MCF 10A (cell line): ENCODE results near the gene SNX2. TPM values are rescaled to one million over a fixed set of nuclear protein-coding genes. Genes with fewer than 3 reads are reported as not detected.
"Not testable (repeated sequence)": the region's sequence is repeated elsewhere in the genome, so short reads cannot be mapped to it uniquely, and the experiment has no call there.

Experiments
- BruUV-seq: library from RNA; stranded (reverse); fragments of 400-500 nt; replicated peaks from 2 replicates; lab custom pipeline; 2021; lab: Mats Ljungman, UMichigan
- CTCF ChIA-PET: fragments of 300-600 bp; sonication (Branson Sonifier 250); formaldehyde crosslinking; extraction: SDS; loops from one replicate; lab custom pipeline; 2021; ENCODE audit warnings: antibody characterized with exemption, inconsistent platforms; lab: Yijun Ruan, JAX
- POLR2A ChIA-PET: fragments of 300-600, 350-650 bp; sonication (Branson Sonifier 250); formaldehyde crosslinking; extraction: SDS; loops from one replicate; lab custom pipeline; 2020; ENCODE audit warnings: antibody characterized with exemption, inconsistent platforms; lab: Yijun Ruan, JAX
- DNase-seq: peaks from one replicate; pipeline ENCODE4 v3.0.0-alpha.2; 2018; ENCODE audit not compliant: unreplicated experiment
- H3K27ac Mint-ChIP-seq: one replicate; pipeline ENCODE4 v1.8.0; 2022; ENCODE audit warnings: mild to moderate bottlenecking, low read depth, mixed read lengths; ENCODE audit not compliant: unreplicated experiment
- H3K27me3 Mint-ChIP-seq: one replicate; pipeline ENCODE4 v1.8.0; 2022; ENCODE audit warnings: mixed read lengths; ENCODE audit not compliant: insufficient read depth, unreplicated experiment
- H3K36me3 Mint-ChIP-seq: one replicate; pipeline ENCODE4 v1.8.0; 2022; ENCODE audit warnings: mild to moderate bottlenecking, moderate library complexity, mixed read lengths; ENCODE audit not compliant: insufficient read depth, unreplicated experiment
- H3K4me1 Mint-ChIP-seq: one replicate; pipeline ENCODE4 v1.8.0; 2022; ENCODE audit warnings: mixed read lengths; ENCODE audit not compliant: insufficient read depth, unreplicated experiment
- H3K4me3 Mint-ChIP-seq: one replicate; pipeline ENCODE4 v1.8.0; 2022; ENCODE audit warnings: mild to moderate bottlenecking, moderate library complexity, mixed read lengths; ENCODE audit not compliant: unreplicated experiment
- H3K9me3 Mint-ChIP-seq: one replicate; pipeline ENCODE4 v1.8.0; 2022; ENCODE audit warnings: mixed read lengths; ENCODE audit not compliant: unreplicated experiment
- CTCF ChIP-seq: fragments of 200-600 bp; IDR thresholded peaks from one replicate; pipeline ENCODE4 v1.8.0; 2022; ENCODE audit warnings: antibody characterized with exemption, mild to moderate bottlenecking; ENCODE audit not compliant: unreplicated experiment
- intact Hi-C: fragments of 100-400 bp; cut with micrococcal nuclease; formaldehyde crosslinking; loops from 2 replicates; pipeline ENCODE4 v1.14.1; 2022
- total RNA-seq: library from RNA; stranded (reverse); gene quantifications from 2 replicates; pipeline ENCODE4 v1.2.3, GENCODE V29; 2022

The SNX2 gene
- total RNA-seq, 1 experiment from 2014 or later: 120 TPM

DNA sequence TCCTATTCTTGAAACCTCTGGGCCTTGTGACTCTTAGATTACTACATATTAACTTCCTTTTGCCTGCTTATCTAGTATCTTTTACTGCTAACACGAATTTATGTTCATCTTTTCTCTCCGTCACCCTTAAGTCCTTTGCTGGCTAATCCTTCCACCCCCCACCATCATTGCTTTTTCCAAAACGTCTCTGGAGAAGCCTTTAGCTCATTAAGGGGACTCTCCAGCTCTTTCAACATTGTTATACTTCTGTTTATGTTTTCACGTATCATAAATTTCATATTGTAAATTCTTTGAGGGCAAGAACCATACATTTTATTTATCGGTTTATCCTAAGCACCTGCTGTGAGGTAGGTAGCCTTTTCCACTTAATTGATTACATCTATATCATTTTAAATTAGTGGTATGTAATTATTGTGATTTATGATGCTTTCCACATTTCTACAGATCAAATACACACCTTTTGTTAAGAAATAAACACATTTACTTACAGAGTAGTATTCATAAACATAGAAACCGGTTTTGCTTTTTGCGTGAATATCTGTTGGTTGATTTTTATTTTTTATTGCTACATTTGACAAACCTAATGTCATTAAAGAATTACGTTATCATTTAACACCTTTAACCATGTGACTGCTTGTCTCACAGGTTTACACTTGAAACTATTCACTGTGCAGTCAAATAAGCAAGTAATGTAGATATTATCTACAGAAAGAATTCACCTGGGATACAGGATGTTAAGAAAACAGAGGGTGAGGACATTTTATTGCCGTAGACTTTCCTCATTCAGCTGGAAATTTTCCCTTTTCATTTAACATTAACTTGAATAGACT is 15.4 kb upstream of the SNX2 start:
- no peak overlapping the region for H3K27ac Mint-ChIP-seq
- no peaks in the 10 kb centered on the region for H3K36me3 Mint-ChIP-seq
- intact Hi-C loops: no loop called here
- no TSS peak for BruUV-seq
- H3K4me1 Mint-ChIP-seq: peaks cover 19% of the 10 kb centered on the region
- no peak overlapping the region for H3K4me3 Mint-ChIP-seq
- TF ChIP-seq CTCF: no peak
- no peaks in the 10 kb centered on the region for H3K9me3 Mint-ChIP-seq
- H3K27me3 Mint-ChIP-seq: no peaks in the 10 kb centered on the region
- ChIA-PET POLR2A (interaction anchor here (0.6 to 1.7 kb wide), 4 partner anchors 8 to 69 kb away, joined by 3 to 7 read pairs (median 3); partner anchors contain the start of gene SNX2), CTCF (interaction anchor here (0.7 kb wide), 2 partner anchors 12 to 629 kb away, joined by 3 to 5 read pairs; no protein-coding TSS in a partner anchor)
- DNase-seq: no peak

GRCh38 chr5:122760236-122760635 is 14.6 kb upstream of the SNX2 start:
- intact Hi-C loops: no loop called here
- ChIA-PET CTCF (interaction anchor here (1.2 to 1.7 kb wide), 2 partner anchors 8 to 15 kb away, joined by 4 read pairs; no protein-coding TSS in a partner anchor), POLR2A (interaction anchor here (0.6 kb wide), 1 partner anchor 29 kb away, joined by 3 read pairs; no protein-coding TSS in a partner anchor)
- no TSS peak for BruUV-seq
- H3K27ac Mint-ChIP-seq: no peak overlapping the region
- H3K9me3 Mint-ChIP-seq: no peaks in the 10 kb centered on the region
- H3K27me3 Mint-ChIP-seq: no peaks in the 10 kb centered on the region
- no peak for TF ChIP-seq CTCF
- DNase-seq: no peak
- H3K4me3 Mint-ChIP-seq: no peak overlapping the region
- no peaks in the 10 kb centered on the region for H3K36me3 Mint-ChIP-seq
- H3K4me1 Mint-ChIP-seq: peaks cover 19% of the 10 kb centered on the region

GRCh38 chr5:122761115-122761514 is 13.8 kb upstream of the SNX2 start:
- intact Hi-C loops: no loop called here
- TF ChIP-seq CTCF: no peak
- Mint-ChIP-seq H3K27ac (no peak overlapping the region), H3K4me3 (no peak overlapping the region), H3K27me3 (no peaks in the 10 kb centered on the region), H3K4me1 (peaks cover 11% of the 10 kb centered on the region), H3K9me3 (no peaks in the 10 kb centered on the region), H3K36me3 (no peaks in the 10 kb centered on the region)
- CTCF ChIA-PET: interaction anchor here (0.5 to 1.7 kb wide), 6 partner anchors 9 to 67 kb away, joined by 3 to 4 read pairs (median 4); no protein-coding TSS in a partner anchor
- DNase-seq: no peak
- BruUV-seq: no TSS peak
- POLR2A ChIA-PET: interaction anchor here (0.6 kb wide), 1 partner anchor 362 kb away, joined by 3 read pairs; no protein-coding TSS in a partner anchor

GRCh38 chr5:122761896-122762295 is 13.0 kb upstream of the SNX2 start:
- BruUV-seq: not testable (repeated sequence)

More at GRCh38 chr5:122761896-122762295, 13.0 kb upstream of the SNX2 start:
- H3K36me3 Mint-ChIP-seq, intact Hi-C loops, H3K27me3 Mint-ChIP-seq, H3K4me1 Mint-ChIP-seq, H3K27ac Mint-ChIP-seq, H3K4me3 Mint-ChIP-seq, H3K9me3 Mint-ChIP-seq, DNase-seq: not testable (repeated sequence)
- CTCF ChIA-PET: interaction anchor here (0.7 to 1.7 kb wide), 5 partner anchors 10 to 57 kb away, joined by 3 to 4 read pairs (median 4); no protein-coding TSS in a partner anchor
- POLR2A ChIA-PET: interaction anchor here (0.6 kb wide), 1 partner anchor 35 kb away, joined by 3 read pairs; no protein-coding TSS in a partner anchor
